Pulmonary artery endothelial cell (primary cell): ENCODE results near the gene HAUS2. TPM values are rescaled to one million over a fixed set of nuclear protein-coding genes. Genes with fewer than 3 reads are reported as not detected.

Source experiments
- DNase-seq: peaks from one replicate; pipeline ENCODE4 v3.0.0-alpha.2; 2011; ENCODE audit warnings: low read depth, low spot score
- total RNA-seq: library from RNA; depleted of rRNA; stranded (reverse); fragments of >200 nt; gene quantifications from 2 replicates; pipeline ENCODE4 v1.2.3, GENCODE V29; 2014

HAUS2 gene
- total RNA-seq, 1 donor from 2014 or later = 37.9 TPM

- no peak for DNase-seq
These were observed 57.2 kb downstream of the HAUS2 start for GRCh38 chr15:42605796-42606195.

- no peak for DNase-seq
These were observed 59.5 kb downstream of the HAUS2 start for GRCh38 chr15:42608110-42608531.

GRCh38 chr15:42608752-42609488 lies 60.3 kb downstream of the HAUS2 start:
- no peak for DNase-seq

GRCh38 chr15:42611532-42611931 lies 62.9 kb downstream of the HAUS2 start:
- DNase-seq = peak; percentile 19

- DNase-seq = no peak
These were observed 63.8 kb downstream of the HAUS2 start for GRCh38 chr15:42612367-42612912.

- DNase-seq = no peak
These were observed 67.5 kb downstream of the HAUS2 start for GRCh38 chr15:42616107-42616506.

Other genes with a start within 250 kb of the HAUS2 start
- 0.21 and 0.26 TPM in 2 replicates for gene CAPN3, start 189.3 kb upstream of the HAUS2 start, total RNA-seq
- 57.2 and 78.2 TPM in 2 replicates for gene ZNF106, start 57.7 kb upstream of the HAUS2 start, total RNA-seq
- gene SNAP23, start 53.2 kb upstream of the HAUS2 start, total RNA-seq = 205 and 245 TPM in 2 replicates
- 16.0 and 21.1 TPM in 2 replicates for gene LRRC57, start within 50 bp of the HAUS2 start, total RNA-seq
- gene STARD9, start 26.8 kb downstream of the HAUS2 start, total RNA-seq = 4.8 and 6.5 TPM in 2 replicates
- 14.3 and 16.5 TPM in 2 replicates for gene CDAN1, start 188.3 kb downstream of the HAUS2 start, total RNA-seq